CD14-positive monocyte (primary cell): ENCODE measurements around the gene STPG1. TPM values are rescaled to one million over a fixed set of nuclear protein-coding genes. Genes with fewer than 3 reads are reported as not detected.

ENCODE experiments used
- DNase-seq, 3 donors: peaks; one replicate each; pipeline ENCODE4 v3.0.0-alpha.2; 2011 to 2022
- H2AFZ ChIP-seq: 2 replicates; pipeline ENCODE4 v1.6.0; 2012; ENCODE audit warnings: mild to moderate bottlenecking, low read depth, low read length, inconsistent platforms; ENCODE audit not compliant: insufficient read depth, poor library complexity, severe bottlenecking
- H3K27ac ChIP-seq, 2 donors: 1 replicate in 1 of 2; 2 replicates in 1 of 2; pipeline ENCODE4 v1.5.1; 2012 to 2013; ENCODE audit warnings: low read length in 2 of 2, control low read depth in 1 of 2, inconsistent platforms in 1 of 2, low read depth in 1 of 2, mild to moderate bottlenecking in 1 of 2
- H3K27me3 ChIP-seq, 2 donors: one replicate each; pipeline versions ENCODE4 v1.6.0 to v1.6.1; 2011 to 2013; ENCODE audit warnings: low read length in 2 of 2; ENCODE audit not compliant: control insufficient read depth in 2 of 2, insufficient read depth in 2 of 2
- H3K36me3 ChIP-seq, 2 donors: replicated peaks in 1 of 2; 1 replicate in 1 of 2; 2 replicates in 1 of 2; pipeline versions ENCODE4 v1.5.1 to v1.6.1; 2012 to 2013; ENCODE audit warnings: low read length in 2 of 2, control low read depth in 1 of 2, inconsistent platforms in 1 of 2, mild to moderate bottlenecking in 1 of 2; ENCODE audit not compliant: insufficient read depth in 2 of 2, control insufficient read depth in 1 of 2
- H3K4me1 ChIP-seq, 2 donors: 1 replicate in 1 of 2; 2 replicates in 1 of 2; pipeline versions ENCODE4 v1.5.1 to v1.6.1; 2012 to 2013; ENCODE audit warnings: low read length in 2 of 2, control low read depth in 1 of 2, inconsistent platforms in 1 of 2, mild to moderate bottlenecking in 1 of 2, moderate library complexity in 1 of 2; ENCODE audit not compliant: insufficient read depth in 2 of 2, control insufficient read depth in 1 of 2
- H3K4me2 ChIP-seq: replicated peaks from 2 replicates; pipeline ENCODE3; 2012; ENCODE audit warnings: low read length, moderate library complexity, mild to moderate bottlenecking; ENCODE audit not compliant: poor library complexity, severe bottlenecking; ENCODE audit errors: extremely low read depth
- H3K4me3 ChIP-seq, 3 experiments: fragments of 200-600 bp in 1 of 3; sonication (generic) in 1 of 3; replicated peaks in 1 of 3; 1 replicate in 2 of 3; 2 replicates in 1 of 3; pipeline ENCODE4 v1.5.1; 2011 to 2013; ENCODE audit warnings: low read length in 3 of 3, mild to moderate bottlenecking in 3 of 3, control low read depth in 2 of 3, low read depth in 2 of 3, inconsistent platforms in 1 of 3, moderate library complexity in 1 of 3
- H3K79me2 ChIP-seq: 2 replicates; pipeline ENCODE4 v1.6.0; 2012; ENCODE audit warnings: mild to moderate bottlenecking, control low read depth, inconsistent platforms, low read length, moderate library complexity; ENCODE audit not compliant: insufficient read depth
- H3K9ac ChIP-seq: 2 replicates; pipeline ENCODE4 v1.6.0; 2017; ENCODE audit warnings: low read length, mild to moderate bottlenecking; ENCODE audit not compliant: insufficient read depth, poor library complexity, severe bottlenecking
- H3K9me3 ChIP-seq, 2 donors: replicated peaks in 1 of 2; 1 replicate in 1 of 2; 2 replicates in 1 of 2; pipeline versions ENCODE4 v1.5.1 to v1.6.1; 2012 to 2013; ENCODE audit warnings: low read length in 2 of 2, control low read depth in 1 of 2; ENCODE audit not compliant: control insufficient read depth in 1 of 2, insufficient read depth in 1 of 2
- H4K20me1 ChIP-seq: 2 replicates; pipeline ENCODE4 v1.6.0; 2012; ENCODE audit warnings: mild to moderate bottlenecking, low read length, control low read depth, moderate library complexity; ENCODE audit not compliant: insufficient read depth
- H3K27ac Mint-ChIP-seq, 7 donors: one replicate each; pipeline ENCODE4 v1.8.0; 2020; ENCODE audit warnings: mild to moderate bottlenecking in 7 of 7, mixed read lengths in 7 of 7, moderate library complexity in 6 of 7, inconsistent platforms in 2 of 7
- H3K27me3 Mint-ChIP-seq, 3 donors: one replicate each; pipeline ENCODE4 v1.8.0; 2021 to 2022; ENCODE audit warnings: low read depth in 3 of 3, mild to moderate bottlenecking in 3 of 3, mixed read lengths in 3 of 3, moderate library complexity in 3 of 3, inconsistent platforms in 1 of 3
- H3K36me3 Mint-ChIP-seq, 2 donors: one replicate each; pipeline ENCODE4 v1.8.0; 2020; ENCODE audit warnings: mixed read lengths in 2 of 2, inconsistent platforms in 1 of 2, mild to moderate bottlenecking in 1 of 2
- H3K4me1 Mint-ChIP-seq: one replicate; pipeline ENCODE4 v1.8.0; 2020; ENCODE audit warnings: mild to moderate bottlenecking, mixed read lengths
- H3K4me3 Mint-ChIP-seq, 2 donors: one replicate each; pipeline ENCODE4 v1.8.0; 2020; ENCODE audit warnings: mild to moderate bottlenecking in 2 of 2, mixed read lengths in 2 of 2, moderate library complexity in 1 of 2
- H3K9me3 Mint-ChIP-seq, 7 donors: one replicate each; pipeline ENCODE4 v1.8.0; 2020 to 2022; ENCODE audit warnings: mixed read lengths in 7 of 7, mild to moderate bottlenecking in 6 of 7, moderate library complexity in 6 of 7, inconsistent platforms in 2 of 7
- WGBS: methylation state at CpG from one replicate; pipeline ENCODE4 v1.1.5; 2013; ENCODE audit warnings: missing lambda C conversion rate; ENCODE audit not compliant: insufficient coverage; 5-methylcytosine and 5-hydroxymethylcytosine counted together
- intact Hi-C, 2 donors: fragments of 100-400 bp; cut with micrococcal nuclease; formaldehyde crosslinking; loops; one replicate each; pipeline versions ENCODE4 v1.15.0 to v1.15.1; 2023
- polyA plus RNA-seq, 3 donors: library from polyadenylated mRNA; depleted of rRNA in 1 of 3; unstranded in 2 of 3; stranded (reverse) in 1 of 3; fragments of 300-500 nt in 2 of 3; fragments of >200 nt in 1 of 3; fragmentation: Illumina TruSeq in 2 of 3; gene quantifications; 1 replicate in 2 of 3; 2 replicates in 1 of 3; pipeline ENCODE4 v1.2.3, GENCODE V29; 2012 to 2021
- TF ChIP-seq, protein P1 (sequence below): fragments of 200-600 bp; IDR thresholded peaks from one replicate; pipeline ENCODE4 v1.8.0; 2022; ENCODE audit warnings: antibody characterized with exemption, mild to moderate bottlenecking

The STPG1 gene
- polyA plus RNA-seq, 3 donors: 0.57 to 0.85 (median 0.60) TPM

DNA sequence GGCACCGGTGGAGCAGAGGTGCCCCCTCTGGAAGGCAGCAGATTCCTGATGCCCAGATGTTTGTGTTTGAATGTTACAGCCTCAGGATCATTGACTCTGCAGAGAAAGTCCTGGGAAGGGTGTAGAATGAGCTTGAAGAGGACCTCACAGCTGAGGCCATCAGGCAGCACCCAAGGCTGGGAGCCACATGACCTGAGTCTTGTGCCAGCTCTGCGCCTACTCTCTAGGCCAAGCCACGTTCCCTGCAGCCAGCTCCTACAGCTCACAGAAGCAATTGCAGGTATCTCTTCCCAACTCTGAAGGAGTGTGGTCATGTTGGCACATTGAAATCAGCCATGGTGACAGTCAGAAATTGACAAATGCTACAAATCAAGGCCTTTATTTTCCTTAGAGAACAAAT, 58.1 kb downstream of the STPG1 start:
- Mint-ChIP-seq H3K36me3 (peaks cover 4 to 8% of the 10 kb centered on the region in 2 donors), H3K27ac (no peak overlapping the region)

DNA sequence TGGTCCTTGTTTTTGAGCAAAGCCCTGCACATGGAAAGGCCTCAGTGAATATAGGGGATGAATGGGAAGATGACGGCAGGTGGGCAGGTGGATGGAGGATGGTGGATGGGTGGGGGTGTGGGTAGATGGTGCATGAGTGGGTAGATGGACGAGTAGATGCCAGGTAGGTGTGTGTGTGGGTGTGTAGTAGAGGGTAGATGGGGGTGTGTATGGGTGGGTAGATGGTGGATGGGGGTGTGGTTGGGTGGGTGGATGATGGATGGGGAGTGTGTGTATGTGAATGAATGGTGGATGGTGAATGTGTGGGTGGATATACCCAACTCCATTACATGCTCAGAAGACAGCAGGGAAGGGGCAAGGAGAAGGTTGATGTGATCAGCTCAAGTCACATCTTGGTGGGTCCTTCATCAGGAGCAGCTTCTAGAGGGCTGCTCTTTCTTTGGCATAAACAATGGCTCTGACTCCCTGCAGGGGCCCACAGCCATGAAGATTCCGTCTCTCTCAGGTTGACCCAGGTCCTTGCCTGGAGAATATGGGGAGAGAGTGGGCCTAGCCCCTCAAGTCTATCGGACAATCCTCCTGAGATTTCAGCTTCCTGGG, 60.2 kb downstream of the STPG1 start:
- Histone ChIP-seq H3K4me1 (no peaks in the 10 kb centered on the region), H3K4me3 (no peak overlapping the region), H3K79me2 (no peaks in the 10 kb centered on the region), H4K20me1 (no peaks in the 10 kb centered on the region), H3K9ac (no peak overlapping the region), H3K27me3 (no peaks in the 10 kb centered on the region), H2AFZ (no peak overlapping the region), H3K9me3 (no peaks in the 10 kb centered on the region), H3K27ac (no peak overlapping the region), H3K36me3 (no peaks in the 10 kb centered on the region), H3K4me2 (no peak overlapping the region)
- no peak for DNase-seq
- TF ChIP-seq, protein P1, sequence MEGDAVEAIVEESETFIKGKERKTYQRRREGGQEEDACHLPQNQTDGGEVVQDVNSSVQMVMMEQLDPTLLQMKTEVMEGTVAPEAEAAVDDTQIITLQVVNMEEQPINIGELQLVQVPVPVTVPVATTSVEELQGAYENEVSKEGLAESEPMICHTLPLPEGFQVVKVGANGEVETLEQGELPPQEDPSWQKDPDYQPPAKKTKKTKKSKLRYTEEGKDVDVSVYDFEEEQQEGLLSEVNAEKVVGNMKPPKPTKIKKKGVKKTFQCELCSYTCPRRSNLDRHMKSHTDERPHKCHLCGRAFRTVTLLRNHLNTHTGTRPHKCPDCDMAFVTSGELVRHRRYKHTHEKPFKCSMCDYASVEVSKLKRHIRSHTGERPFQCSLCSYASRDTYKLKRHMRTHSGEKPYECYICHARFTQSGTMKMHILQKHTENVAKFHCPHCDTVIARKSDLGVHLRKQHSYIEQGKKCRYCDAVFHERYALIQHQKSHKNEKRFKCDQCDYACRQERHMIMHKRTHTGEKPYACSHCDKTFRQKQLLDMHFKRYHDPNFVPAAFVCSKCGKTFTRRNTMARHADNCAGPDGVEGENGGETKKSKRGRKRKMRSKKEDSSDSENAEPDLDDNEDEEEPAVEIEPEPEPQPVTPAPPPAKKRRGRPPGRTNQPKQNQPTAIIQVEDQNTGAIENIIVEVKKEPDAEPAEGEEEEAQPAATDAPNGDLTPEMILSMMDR: no peak
- Mint-ChIP-seq H3K36me3 (peaks cover 4 to 5% of the 10 kb centered on the region in 2 donors), H3K27me3 (peaks cover 2 to 3% (median 3%) of the 10 kb centered on the region in 3 donors), H3K9me3 (peaks cover 0 to 8% (median 0%) of the 10 kb centered on the region in 7 donors), H3K27ac (no peak overlapping the region), H3K4me1 (no peaks in the 10 kb centered on the region), H3K4me3 (no peak overlapping the region)
- 100% methylated on average over 3 of the region's 4 CpGs for WGBS
- intact Hi-C loops: no loop called here

More for the DNA sequence above, 58.1 kb downstream of the STPG1 start:
- no peaks in the 10 kb centered on the region for H3K4me1 Mint-ChIP-seq
- Histone ChIP-seq H3K9ac (no peak overlapping the region), H3K4me3 (no peak overlapping the region), H3K79me2 (no peaks in the 10 kb centered on the region), H3K36me3 (no peaks in the 10 kb centered on the region), H3K4me1 (no peaks in the 10 kb centered on the region), H4K20me1 (no peaks in the 10 kb centered on the region), H3K9me3 (no peaks in the 10 kb centered on the region), H2AFZ (no peak overlapping the region), H3K27ac (no peak overlapping the region), H3K27me3 (no peaks in the 10 kb centered on the region), H3K4me2 (no peak overlapping the region)
- H3K27me3 Mint-ChIP-seq: peaks cover 0 to 3% (median 2%) of the 10 kb centered on the region in 3 donors
- H3K9me3 Mint-ChIP-seq: peaks cover 0 to 6% (median 0%) of the 10 kb centered on the region in 7 donors
- TF ChIP-seq, protein P1: no peak
- no peak for DNase-seq
- intact Hi-C loops: no loop called here
- WGBS: no CpG with 5 or more reads among the region's 3 CpGs
- no peak overlapping the region for H3K4me3 Mint-ChIP-seq
